ENCODE results near the gene PCDH9.

Gene PCDH9

DNA sequence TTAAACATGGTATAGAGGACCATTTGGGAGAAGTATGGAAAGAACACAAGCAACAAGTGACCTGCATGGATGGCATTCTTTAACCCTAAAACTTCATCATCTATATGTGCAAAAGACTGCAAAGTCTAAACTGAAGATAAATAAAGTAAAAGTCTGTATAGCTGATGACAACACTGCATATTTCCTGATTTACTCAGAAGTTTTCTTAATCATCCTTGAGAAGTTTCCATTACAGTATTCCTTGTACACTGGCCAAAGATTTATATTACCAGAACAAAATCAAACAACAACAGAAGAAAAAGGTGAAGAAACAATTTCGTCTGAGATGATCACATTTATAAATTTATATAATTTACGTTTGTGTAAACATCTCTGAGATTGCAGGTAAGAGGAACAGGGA lies 805.7 kb downstream of the PCDH9 start:
- no peak for DNase-seq

GRCh38 chr13:66415444-66415843 lies 814.7 kb downstream of the PCDH9 start:
- DNase-seq = no peak

GRCh38 chr13:66414066-66414800 lies 815.9 kb downstream of the PCDH9 start:
- DNase-seq = no peak

- DNase-seq = no peak
Observed at GRCh38 chr13:66410314-66410713, 819.8 kb downstream of the PCDH9 start.

DNA sequence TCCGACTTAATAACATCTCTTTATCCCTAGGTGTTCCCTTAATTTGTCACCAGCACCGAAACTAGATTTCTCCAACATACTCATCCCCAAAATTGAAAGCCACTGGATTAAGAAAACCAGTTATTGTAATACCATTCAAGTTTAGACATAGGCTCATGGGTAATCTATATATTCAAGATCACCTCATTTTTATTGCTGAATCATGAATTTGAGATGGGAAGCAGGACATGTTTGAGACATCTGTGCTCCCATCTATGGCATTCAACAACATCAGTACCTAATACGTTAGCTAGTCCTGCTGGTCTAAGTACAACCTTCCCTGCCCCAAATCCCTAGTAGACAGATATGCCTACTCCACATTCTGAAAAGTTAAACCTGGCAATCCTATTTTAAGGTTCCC lies 820.6 kb downstream of the PCDH9 start:
- DNase-seq = no peak

GRCh38 chr13:66407128-66407527 lies 823.0 kb downstream of the PCDH9 start:
- no peak for DNase-seq

GRCh38 chr13:66405908-66406802 lies 824.0 kb downstream of the PCDH9 start:
- DNase-seq = no peak

- DNase-seq = no peak
Observed at GRCh38 chr13:66402546-66402945, 827.6 kb downstream of the PCDH9 start.

DNA sequence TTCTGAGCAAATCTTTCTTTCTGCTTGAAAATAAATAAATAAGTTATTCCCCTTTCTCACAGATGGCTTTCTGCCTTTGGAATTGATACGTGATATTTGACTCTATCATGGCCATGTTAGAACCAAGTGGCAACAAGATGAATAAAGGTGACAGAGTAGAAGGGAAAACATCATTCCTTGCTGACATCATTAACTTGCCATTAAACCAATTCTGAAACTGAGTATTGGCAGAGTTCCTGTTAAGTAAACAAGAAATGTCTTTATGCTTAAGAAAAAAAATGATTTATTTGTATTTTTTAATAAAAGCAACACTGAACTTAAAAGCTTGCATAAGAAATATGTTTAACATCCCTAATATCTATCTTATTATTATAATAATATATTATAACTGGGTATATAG lies 828.1 kb downstream of the PCDH9 start:
- no peak for DNase-seq

GRCh38 chr13:66400292-66400691 lies 829.8 kb downstream of the PCDH9 start:
- DNase-seq = no peak

GRCh38 chr13:66399873-66400272 lies 830.3 kb downstream of the PCDH9 start:
- DNase-seq = no peak

GRCh38 chr13:66397133-66397532 lies 833.0 kb downstream of the PCDH9 start:
- no peak for DNase-seq

DNA sequence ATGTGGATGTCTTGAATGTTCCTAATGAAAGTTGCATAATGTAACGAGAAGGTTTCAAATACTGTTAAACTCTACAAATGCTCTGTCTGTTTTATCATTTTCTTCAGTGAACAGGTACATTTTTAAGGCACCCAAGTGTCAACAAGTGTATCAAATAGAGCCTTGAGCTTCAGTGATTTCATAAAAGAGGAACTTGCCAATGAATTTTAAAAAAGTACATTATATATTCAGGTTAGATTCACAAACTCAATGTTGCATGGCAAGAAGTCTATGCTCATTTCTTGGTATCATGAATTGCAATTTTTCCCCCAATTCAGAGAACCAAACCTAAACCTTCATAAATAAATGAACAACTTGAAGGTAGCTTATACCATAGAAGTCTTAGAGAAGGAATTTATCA lies 838.8 kb downstream of the PCDH9 start:
- DNase-seq = no peak

DNA sequence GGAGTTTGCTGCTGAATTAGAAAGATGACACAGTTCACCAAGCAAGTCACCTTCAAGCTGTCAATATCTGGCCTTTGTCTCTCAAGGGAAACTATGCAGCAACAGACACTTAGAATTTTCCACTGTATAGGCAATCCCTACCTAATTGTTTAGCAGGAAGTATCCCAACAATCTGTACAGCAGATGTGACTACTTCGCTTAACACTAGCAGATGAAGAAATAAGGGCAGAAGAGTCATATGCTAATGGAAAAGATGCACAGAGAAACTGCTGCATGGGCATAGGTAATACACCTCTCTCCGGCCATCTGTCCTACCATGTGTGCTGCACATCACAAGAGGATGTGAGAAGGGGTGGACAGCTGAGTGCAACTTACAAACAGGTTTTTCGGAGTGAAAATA lies 851.2 kb downstream of the PCDH9 start:
- no peak for DNase-seq

DNA sequence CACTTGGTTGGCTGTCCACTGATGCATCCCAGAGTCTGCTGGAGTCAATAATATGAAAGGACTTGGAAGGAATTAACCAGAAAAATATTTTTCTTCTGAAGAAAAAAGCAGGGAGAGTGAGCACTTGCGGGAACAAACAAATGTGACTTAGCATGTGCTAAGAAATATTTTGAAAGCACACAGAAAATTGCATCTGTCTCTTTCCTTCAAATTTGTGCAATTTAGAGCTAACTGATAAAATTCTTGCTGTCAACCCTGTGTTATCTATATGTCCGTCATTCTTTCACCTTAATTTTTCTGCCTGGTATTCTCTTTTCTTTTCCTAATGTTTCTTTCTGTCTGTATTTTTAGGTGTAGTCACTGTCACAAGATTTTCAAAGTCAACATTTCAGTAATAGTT lies 852.6 kb downstream of the PCDH9 start:
- no peak for DNase-seq

- no peak for DNase-seq
Observed at GRCh38 chr13:66375756-66376155, 854.4 kb downstream of the PCDH9 start.

DNA sequence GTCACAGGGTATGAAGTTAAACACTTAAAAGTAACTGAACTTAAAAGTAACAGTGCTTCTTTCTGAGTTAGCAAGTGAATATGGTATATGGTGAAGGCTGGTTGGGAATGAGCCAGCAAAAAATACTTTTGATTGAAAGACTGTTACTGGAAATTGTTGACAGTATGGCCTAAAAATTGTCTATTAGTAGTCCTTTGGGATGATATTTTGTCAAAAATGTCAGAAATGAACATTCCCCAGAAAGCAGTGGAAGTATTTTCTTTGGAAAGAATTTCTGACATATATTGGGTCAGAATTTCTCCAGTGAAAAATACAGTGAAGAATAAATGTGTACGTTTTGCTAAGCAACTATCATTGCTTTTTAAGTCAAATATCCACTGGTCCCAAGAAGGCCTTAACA lies 860.5 kb downstream of the PCDH9 start:
- no peak for DNase-seq

DNA sequence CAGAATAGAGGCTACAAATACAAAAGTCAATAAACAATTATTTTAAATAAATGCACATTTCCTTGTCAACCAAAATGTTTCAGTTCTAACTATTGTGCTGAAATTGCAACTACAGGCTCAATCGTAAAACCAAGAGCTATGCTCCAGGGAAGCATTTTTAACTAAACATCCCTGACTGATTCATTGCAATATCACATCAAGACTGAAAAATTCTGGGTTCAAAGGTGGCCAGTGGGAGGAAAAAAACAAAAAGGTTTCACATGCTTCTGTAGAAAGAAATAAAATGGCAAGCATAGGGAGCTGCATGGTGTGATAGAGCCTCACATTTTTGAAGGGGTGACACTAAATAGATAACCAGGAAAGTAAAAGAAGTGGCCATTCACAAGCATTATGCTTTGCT lies 862.8 kb downstream of the PCDH9 start:
- DNase-seq = no peak

GRCh38 chr13:66365101-66365500 lies 865.0 kb downstream of the PCDH9 start:
- DNase-seq = no peak

DNA sequence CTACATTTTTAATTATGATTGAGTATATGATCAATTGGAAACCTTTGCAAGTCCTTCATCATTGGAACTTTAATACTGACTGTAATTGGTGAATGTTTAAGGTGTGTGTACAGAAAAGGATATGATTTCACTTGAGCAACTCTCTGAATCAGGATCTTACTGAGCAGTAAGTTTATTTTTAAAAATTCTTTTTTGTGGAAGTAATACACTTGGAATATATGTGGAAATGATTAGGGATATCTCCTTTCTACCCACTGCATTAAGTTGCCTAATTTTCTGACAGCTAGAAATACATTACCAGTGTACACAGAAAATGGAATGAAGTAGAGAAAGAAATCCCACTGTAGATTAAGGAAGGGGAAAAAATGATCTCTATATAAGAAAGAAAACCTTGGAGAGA lies 865.8 kb downstream of the PCDH9 start:
- DNase-seq = no peak

DNA sequence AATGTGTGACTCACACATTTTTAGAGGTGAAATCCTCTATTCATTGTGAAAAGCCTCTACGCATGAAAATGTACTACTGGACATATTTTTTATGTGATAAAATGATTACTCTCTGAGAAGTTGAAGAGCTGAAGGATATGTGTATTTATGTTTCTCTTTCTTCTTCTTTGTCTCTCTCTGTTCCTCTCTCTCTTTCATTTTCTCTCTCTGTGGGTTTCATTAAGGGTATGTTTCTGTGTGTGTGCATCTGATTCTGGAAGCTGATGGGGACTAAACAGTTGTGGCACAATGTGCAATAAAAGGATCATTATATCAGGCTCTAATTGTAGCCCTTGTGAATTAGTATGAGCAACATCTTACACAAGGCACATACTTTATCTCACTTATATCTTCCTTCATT lies 867.7 kb downstream of the PCDH9 start:
- DNase-seq = no peak

- DNase-seq = no peak
Observed at GRCh38 chr13:66359910-66360552, 870.1 kb downstream of the PCDH9 start.

DNA sequence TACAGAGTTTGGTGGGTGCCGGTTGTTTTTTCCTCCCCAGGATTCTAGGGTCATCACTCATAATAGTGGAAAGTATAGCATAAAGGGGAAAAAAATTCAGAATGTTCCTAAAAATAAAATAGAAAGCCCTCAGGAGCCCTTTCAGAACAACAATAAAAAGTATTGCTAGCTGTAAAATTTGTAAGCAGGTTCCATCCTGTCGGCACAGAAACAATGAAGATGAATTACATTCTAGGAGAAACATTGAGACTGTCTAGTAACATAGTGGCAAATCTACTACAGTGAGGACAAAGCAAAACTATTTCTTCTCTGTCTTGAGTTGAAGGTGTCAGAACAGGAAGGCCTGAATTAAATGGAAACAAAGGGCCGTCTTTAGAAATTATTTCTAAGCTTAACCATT lies 870.7 kb downstream of the PCDH9 start:
- no peak for DNase-seq

DNA sequence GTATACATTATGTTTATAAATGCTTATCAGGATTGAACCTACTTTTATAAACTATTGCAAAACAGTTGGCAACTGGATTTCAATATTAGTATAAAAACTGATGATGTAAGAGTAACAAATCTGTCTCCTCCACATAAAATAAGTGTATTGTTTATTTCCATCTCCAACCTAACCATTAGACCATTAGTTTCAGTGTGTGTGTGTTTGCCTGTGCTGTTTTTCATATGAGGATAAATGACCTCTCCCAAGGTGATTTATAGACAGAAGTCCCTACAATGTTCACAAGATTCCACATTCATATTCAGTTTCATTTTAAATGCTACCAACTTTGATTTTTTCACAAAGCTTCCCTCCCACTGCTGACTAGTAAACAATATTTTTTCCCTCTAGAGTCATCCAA lies 871.6 kb downstream of the PCDH9 start:
- no peak for DNase-seq

All from stimulated activated naive CD4-positive, alpha-beta T cell (primary cell).